T47D (cell line): ENCODE measurements around the gene NLRP1.

ENCODE experiments used
- DNase-seq, 2 experiments: peaks; one replicate each; pipeline versions ENCODE4 v3.0.0 to v3.0.0-alpha.2; 2011 to 2012; ENCODE audit warnings: low read depth in 1 of 2, low spot score in 1 of 2
- JUND ChIP-seq: IDR thresholded peaks from 2 replicates; pipeline ENCODE4 v1.6.1; 2012; ENCODE audit warnings: low read depth
- in situ Hi-C: cut with HindIII; loops from 2 replicates; pipeline ENCODE4 v1.10.0; 2016; ENCODE audit warnings: low sequenced_read_pairs, low pct_unique_long_range_greater_than_20kb

The NLRP1 gene

DNA sequence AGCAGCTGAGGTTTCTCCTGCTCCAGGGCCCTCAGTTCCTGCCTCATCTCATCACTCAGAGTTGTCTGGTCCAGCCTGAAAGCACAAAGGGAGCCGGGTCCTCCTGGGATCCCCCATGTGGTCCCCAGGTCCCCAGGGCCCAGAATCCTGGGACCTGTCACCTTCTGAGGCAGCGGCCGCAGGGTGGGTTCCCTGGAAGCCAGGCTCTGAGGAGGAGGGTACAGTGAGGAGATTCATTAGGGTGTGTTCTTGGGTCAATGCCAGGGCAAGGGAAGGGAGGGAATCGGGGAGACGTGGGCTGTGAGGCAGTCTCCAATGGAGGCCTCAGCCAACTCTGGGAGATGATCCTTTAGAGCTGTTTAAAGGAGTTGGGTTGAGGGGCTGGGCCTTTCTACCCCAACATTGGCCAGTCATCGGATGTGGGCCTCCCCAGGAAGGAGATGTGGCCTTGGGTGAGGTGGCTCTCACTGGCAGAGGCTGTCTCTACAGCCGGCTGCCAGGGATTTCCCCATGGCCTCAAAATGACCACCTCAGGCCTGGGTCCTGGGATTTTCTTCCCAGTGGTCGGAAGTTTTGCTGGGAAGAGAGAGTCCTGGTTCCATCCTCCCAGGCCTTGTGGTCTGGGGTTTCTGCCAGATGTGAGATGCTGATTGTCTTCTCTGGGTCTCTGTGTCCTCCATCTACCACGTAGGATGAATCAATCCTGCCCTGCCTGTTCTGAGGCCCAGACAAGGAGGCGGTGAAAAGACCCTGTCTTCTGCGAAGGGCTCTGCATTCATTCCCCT, 47.3 kb downstream of the NLRP1 start:
- no peak for TF ChIP-seq JUND
- in situ Hi-C loops: no loop called here

GRCh38 chr17:5535436-5535835, 48.9 kb downstream of the NLRP1 start:
- TF ChIP-seq JUND: no peak
- DNase-seq: no peak
- in situ Hi-C loops: no loop called here

More for the DNA sequence above, 47.3 kb downstream of the NLRP1 start:
- DNase-seq: no peak

DNA sequence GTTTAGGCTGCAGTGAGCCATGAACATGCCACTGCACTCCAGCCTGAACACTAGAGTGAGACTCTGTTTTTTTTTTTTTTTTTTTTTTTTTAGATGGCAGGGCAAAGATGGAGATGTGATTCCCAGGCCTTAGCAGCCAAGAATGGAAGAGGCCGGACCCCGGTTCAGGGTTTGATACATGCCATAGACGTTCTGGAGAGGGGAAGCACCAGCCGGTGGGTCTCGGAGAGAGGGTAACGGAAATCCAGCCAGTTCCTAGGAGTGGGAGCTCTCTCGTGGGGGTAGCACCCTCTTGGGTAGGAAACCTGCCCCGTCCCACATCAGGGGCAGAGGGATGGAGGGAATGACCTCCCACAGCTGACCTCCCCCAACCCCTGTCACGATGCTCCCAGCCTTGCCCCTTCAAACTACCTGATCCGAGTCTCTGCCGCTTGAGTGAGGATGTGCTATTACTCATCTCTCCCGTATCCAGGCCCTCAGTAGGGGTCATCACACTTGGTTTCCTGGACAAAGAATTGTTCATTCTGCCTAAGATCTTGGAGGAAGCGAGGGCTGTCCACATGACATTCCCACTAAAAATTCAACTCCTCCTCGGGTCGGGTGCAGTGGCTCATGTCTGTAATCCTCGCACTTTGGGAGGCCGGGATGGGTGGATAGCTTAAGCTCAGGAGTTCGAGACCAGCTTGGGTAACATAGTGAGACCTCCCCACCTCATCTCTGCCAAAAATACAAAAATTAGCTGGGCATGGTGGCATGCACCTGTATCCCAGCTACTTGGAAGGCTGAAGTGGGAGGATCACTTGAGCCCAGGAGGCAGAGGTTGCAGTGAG, 50.6 kb downstream of the NLRP1 start:
- TF ChIP-seq JUND: no peak
- DNase-seq: no peak
- in situ Hi-C loops: no loop called here

- no peak for TF ChIP-seq JUND
- no peak for DNase-seq
- in situ Hi-C loops: no loop called here
Measured at GRCh38 chr17:5532581-5532980, 51.7 kb downstream of the NLRP1 start.

DNA sequence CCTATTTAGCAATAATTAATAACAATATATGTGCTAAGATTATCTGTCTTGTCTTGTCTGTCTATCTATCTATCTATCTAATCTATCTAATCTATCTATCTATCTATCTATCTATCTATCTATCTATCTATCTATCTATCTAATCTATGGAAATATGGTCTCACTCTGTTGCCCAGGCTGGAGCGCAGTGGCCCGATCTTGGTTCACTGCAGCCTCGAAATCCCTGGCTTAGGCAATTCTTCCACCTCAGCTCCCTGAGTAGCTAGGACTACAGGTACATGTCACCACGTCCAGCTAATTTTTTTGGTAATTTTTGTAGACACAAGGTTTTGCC, 53.3 kb downstream of the NLRP1 start:
- TF ChIP-seq JUND: no peak
- in situ Hi-C loops: no loop called here
- no peak for DNase-seq

DNA sequence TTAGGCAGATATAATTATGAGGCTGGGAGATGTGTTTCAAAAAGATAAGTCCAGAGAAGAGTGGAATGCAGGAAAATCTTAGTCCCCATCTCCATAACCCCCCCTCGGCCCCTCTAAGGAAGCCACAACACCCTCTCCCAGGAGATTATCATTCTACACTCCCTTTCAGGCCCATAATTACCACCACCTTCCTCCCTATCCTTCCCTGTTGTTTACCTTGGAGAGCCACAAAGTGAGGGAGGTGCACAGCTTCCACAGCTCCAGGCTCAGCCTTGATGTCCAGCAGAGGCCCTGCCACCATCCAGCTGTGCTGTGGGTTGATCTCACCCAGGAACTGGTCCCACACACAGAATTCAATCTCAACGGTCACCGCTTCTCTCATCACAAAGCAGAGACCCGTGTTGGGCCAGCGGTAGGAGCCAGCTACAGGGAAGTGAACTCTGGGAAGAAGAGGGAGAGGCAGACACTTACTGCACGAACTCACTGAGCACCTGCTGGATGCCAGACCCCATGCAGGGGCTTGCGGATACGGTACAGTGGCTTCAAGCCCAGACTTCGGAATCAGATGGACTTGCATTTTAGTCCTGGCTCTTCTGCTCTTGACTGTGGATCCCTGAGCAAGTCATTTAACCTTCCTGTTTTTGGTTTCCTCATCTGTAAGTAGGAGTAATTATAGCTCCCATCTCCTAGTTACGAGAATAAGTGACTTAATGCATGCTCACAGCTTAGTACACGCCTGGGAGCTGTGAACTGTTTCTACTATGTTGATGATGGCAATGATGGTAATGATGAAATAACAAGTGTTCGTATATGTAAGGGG, 53.8 kb downstream of the NLRP1 start:
- in situ Hi-C loops: no loop called here
- TF ChIP-seq JUND: no peak
- DNase-seq: no peak

DNA sequence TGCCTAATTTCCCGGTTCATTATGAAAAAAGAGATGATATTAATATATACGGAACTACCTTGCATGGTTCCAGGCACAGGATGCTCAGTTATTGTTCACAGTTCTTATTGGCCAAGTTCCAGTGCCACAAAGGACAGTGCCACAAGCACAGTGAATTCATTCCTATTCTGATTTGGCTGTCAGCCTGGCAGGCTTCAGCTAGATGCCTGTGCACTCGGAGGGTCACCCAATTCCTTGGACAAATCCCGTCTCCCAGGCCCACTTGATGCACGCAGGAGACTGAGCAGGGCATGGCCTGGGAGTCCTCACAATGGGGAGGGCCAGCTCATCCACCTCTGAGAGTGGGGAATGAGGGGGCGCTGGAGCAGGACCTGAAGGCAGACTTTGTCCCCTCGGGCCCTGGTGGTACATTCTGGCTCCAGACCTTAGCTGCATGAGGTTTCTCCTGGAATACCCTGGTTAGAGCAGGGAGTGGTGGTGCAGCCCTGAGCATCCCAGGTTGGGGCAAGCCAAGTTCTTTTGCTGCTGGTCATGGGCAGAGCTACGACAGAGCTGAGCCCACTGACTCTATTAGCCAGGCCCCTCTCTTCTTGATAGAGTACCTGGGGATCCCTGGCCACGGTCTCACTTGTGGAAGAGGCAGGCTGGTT, 56.6 kb downstream of the NLRP1 start:
- in situ Hi-C loops: no loop called here
- no peak for DNase-seq
- TF ChIP-seq JUND: no peak

DNA sequence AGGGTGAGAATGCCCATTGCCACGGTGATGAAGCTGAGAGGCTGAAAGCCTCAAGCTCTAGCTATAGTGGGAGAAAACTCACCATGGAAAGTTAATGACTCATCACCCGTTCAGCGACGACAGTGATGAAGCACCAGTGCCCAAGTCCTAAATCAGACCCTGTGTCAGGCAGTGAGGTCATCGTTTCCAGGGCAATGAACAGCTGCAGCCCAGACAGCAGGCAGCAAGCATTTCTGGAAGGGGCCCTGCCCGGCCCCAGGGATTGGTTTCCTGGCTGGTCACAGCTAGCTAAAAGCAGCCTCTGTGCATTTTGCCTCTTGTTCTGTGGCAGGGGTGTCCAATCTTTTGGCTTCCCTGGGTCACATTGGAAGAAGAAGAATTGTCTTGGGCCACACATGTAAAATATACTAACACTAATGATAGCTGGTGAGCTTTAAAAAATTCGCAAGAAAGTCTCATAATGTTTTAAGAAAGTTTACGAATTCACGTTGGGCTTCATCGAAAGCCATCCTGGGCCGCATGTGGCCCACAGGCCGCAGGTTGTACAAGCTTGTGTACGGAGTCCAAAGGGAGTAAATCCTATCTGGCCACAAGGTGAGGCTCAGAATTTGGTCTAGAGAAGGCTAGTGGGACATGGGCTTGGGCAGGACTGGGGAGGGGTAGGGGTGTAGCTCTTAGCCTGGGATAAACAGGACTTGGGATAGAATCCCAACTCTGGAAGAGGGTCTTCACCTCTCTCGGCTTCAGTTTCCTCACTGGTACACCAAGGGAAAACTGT, 57.3 kb downstream of the NLRP1 start:
- TF ChIP-seq JUND: no peak
- no peak for DNase-seq
- in situ Hi-C loops: no loop called here

DNA sequence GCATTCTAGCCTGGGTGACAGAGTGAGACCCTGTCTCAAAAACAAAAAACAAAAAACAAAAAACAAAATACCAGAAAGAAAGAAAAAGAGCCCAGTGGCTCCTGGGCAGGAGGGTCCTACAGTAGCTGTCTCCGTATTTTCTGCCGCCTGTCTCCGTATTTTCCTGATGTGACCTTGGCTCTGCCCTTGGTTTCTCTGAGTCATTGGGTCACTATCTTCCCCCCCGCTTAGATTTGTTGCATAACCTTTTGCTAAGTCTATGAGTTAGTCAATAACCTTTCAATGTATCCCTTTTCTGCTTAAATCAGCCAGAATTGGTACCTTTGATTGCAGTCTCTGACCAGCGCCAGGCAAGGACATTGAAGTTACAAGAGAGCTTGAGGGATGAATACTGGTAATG, 61.1 kb downstream of the NLRP1 start:
- no peak for TF ChIP-seq JUND

GRCh38 chr17:5522476-5522875, 61.8 kb downstream of the NLRP1 start:
- in situ Hi-C loops: no loop called here
- no peak for TF ChIP-seq JUND
- DNase-seq: no peak

More for the DNA sequence above, 61.1 kb downstream of the NLRP1 start:
- DNase-seq: no peak
- in situ Hi-C loops: no loop called here

DNA sequence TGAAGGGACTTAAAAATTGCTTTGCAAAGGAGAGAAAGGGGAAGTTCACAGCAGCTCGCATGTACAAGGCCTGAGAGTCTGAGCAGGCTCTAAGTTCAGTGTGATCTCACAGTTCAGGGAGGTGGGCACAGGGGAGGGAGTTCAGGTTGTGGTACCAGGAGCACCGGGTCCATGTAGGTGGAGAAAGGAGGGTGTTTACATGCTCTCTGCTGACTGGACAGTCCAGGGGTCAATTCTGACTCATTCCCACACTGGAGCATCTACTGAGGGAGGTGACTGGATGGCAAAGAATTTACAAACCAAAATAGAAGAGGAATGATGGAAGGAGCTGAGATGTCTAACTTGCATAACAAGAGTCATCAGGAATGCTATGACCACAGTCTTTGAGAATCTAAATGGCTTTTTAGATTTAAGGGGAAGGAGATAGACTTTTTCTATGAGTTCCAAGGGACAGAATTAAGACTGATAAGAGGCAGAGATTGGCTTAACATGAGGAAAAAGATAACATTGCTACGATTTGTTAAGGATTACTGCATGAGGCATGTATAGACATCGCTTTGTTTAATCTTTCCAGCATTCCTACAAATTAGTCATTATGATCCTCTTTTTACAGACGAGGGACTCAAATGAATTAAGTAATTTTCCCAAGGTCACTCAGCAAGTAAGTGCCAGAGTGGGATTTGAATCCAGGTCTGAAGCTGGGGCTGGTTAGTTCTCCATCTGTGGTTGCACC, 68.1 kb downstream of the NLRP1 start:
- in situ Hi-C loops: no loop called here
- TF ChIP-seq JUND: no peak
- DNase-seq: no peak
